Mucosa of descending colon (tissue), 3 donors: ENCODE measurements around the gene TACR1. TPM values are rescaled to one million over a fixed set of nuclear protein-coding genes. Genes with fewer than 3 reads are reported as not detected.
"Not testable (repeated sequence)": the region's sequence is repeated elsewhere in the genome, so short reads cannot be mapped to it uniquely, and the experiment has no call there.

Source experiments
- ATAC-seq: fragments of 200-7000 bp; cut with Tn5 transposase; one replicate; pipeline ENCODE4 v1.9.1; 2020; ENCODE audit warnings: mild to moderate bottlenecking, moderate library complexity
- DNase-seq, 3 donors: peaks; one replicate each; pipeline ENCODE4 v3.0.0-alpha.2; 2020
- H3K36me3 ChIP-seq: fragments of 200-600 bp; one replicate; pipeline ENCODE4 v1.8.0; 2021; ENCODE audit warnings: low read depth, mild to moderate bottlenecking
- H3K4me1 ChIP-seq: fragments of 200-600 bp; one replicate; pipeline ENCODE4 v1.8.0; 2021; ENCODE audit warnings: low read depth, mild to moderate bottlenecking
- H3K4me3 ChIP-seq: fragments of 200-600 bp; one replicate; pipeline ENCODE4 v1.8.0; 2021; ENCODE audit warnings: mild to moderate bottlenecking
- H3K9me3 ChIP-seq: fragments of 200-600 bp; one replicate; pipeline ENCODE4 v1.8.0; 2021; ENCODE audit warnings: mild to moderate bottlenecking
- intact Hi-C, 2 donors: fragments of 100-400 bp; cut with DNase I in 1 of 2; cut with micrococcal nuclease in 1 of 2; formaldehyde crosslinking; loops; one replicate each; pipeline versions ENCODE4 v1.11.0 to v1.11.1; 2022; cut with DNase I, micrococcal nuclease
- total RNA-seq, 3 donors: library from RNA; stranded (reverse); fragmentation: NEBNext Ultra II Directional in 2 of 3; extraction: Animal tissue kit (Norgen Biotek cat#: 25700) in 2 of 3; gene quantifications; one replicate each; pipeline versions ENCODE4 v1.2.1 to v1.2.4, GENCODE V29; 2021 to 2023
- TF ChIP-seq, protein P1 (sequence below): fragments of 200-600 bp; IDR thresholded peaks from one replicate; pipeline ENCODE4 v1.8.0; 2022; ENCODE audit warnings: antibody characterized with exemption, mild to moderate bottlenecking
- donor health status: DM: no; HTN: no; CAD: no; lungs with moderate emphysema.
- donor health status: DM: no; HTN: no; CAD: no.
- donor health status: DM: no; HTN: yes; CAD: no.

TACR1 gene
- total RNA-seq, 3 donors from 2014 or later, result 0.81 to 1.2 (median 1.0) TPM

DNA sequence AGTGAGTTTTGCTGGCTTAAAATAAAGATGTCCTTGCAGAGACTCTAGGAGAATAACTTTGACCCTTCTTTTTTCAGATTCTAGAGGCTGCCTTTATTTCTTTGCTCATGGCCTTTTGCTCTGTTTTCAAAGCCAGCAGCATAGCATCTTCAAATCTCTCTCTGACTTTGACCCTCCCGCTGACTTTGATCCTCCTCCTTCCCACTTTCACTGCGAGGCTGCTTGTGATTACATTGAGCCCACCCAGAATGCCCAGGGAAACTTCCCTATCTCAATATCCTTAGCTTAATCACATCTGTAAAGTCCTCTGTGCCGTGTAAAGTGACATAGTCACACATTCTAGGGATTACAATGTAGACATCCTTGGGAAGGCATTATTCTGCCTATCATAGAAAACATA is 23.9 kb downstream of the TACR1 start:
- Histone ChIP-seq H3K9me3 (no peaks in the 10 kb centered on the region), H3K36me3 (no peaks in the 10 kb centered on the region), H3K4me3 (no peak overlapping the region), H3K4me1 (no peaks in the 10 kb centered on the region)
- DNase-seq (no peak), ATAC-seq (no peak)
- TF ChIP-seq, protein P1, sequence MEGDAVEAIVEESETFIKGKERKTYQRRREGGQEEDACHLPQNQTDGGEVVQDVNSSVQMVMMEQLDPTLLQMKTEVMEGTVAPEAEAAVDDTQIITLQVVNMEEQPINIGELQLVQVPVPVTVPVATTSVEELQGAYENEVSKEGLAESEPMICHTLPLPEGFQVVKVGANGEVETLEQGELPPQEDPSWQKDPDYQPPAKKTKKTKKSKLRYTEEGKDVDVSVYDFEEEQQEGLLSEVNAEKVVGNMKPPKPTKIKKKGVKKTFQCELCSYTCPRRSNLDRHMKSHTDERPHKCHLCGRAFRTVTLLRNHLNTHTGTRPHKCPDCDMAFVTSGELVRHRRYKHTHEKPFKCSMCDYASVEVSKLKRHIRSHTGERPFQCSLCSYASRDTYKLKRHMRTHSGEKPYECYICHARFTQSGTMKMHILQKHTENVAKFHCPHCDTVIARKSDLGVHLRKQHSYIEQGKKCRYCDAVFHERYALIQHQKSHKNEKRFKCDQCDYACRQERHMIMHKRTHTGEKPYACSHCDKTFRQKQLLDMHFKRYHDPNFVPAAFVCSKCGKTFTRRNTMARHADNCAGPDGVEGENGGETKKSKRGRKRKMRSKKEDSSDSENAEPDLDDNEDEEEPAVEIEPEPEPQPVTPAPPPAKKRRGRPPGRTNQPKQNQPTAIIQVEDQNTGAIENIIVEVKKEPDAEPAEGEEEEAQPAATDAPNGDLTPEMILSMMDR, result no peak
- intact Hi-C loops, result no loop called here

DNA sequence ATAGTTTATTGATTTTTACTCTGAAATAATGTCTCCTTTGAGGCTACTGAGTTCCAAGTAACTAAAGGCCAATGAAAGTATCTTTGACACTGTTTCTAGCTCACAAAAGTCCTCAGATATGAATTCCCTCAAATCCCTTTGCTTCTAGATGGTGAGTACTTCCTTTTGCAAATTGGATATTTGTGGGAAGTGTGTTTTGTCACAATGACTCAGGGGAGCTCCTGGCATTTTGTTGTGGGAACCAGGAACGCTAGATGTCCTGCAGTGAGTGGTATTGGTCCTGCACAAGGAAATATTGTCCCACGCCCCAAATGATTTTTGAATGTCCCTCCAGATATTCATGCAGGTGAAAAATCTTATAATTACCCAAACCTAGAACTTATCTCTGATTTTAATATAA is 24.3 kb downstream of the TACR1 start:
- intact Hi-C loops, result no loop called here
- Histone ChIP-seq H3K4me1 (no peaks in the 10 kb centered on the region), H3K36me3 (no peaks in the 10 kb centered on the region), H3K9me3 (no peaks in the 10 kb centered on the region), H3K4me3 (no peak overlapping the region)
- no peak for DNase-seq
- TF ChIP-seq, protein P1, result no peak
- no peak for ATAC-seq

DNA sequence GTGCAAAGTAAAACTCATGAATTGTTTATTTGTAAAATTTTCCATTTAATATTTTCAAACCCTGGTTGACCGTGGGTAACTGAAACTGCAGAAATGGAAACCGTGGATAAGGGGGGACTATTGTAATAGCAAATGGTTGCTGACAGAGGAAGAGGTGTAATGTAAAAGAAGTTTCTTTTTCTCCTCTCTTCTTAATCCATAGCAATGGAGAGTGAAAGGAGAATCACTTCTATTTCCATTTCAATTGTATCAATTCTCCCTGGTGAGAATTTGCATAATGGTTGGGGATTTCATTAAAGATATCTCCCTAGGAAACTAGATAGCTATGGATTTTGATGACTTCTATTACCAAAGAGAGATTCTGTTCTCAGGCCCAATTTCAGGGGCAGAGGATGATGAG is 24.8 kb downstream of the TACR1 start:
- DNase-seq, result no peak

DNA sequence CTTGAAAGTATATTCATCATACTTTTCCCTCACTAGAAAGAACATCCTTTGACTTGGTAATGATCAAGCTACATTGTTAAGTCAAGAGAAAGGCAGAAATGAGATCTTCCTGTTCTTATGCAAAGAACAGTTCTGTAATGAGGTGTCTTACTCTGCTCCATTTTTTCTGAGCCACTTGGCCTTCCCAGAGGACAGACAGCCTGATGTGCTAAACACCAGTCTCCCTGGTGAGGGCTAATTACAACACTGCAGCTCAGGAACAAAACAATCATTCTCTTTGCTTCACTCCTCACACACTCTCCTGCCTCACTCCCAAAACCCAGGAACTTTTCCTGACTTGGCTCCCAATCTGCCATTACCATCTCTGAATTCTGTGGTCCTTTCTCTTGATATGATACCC is 25.6 kb downstream of the TACR1 start:
- Histone ChIP-seq H3K4me1 (no peaks in the 10 kb centered on the region), H3K9me3 (no peaks in the 10 kb centered on the region), H3K36me3 (no peaks in the 10 kb centered on the region), H3K4me3 (no peak overlapping the region)
- ATAC-seq (no peak), DNase-seq (no peak)
- intact Hi-C loops, result no loop called here
- TF ChIP-seq, protein P1, result no peak

More for the DNA sequence above, 24.8 kb downstream of the TACR1 start:
- Histone ChIP-seq H3K9me3 (no peaks in the 10 kb centered on the region), H3K4me1 (no peaks in the 10 kb centered on the region), H3K36me3 (no peaks in the 10 kb centered on the region), H3K4me3 (no peak overlapping the region)
- intact Hi-C loops, result no loop called here
- ATAC-seq, result no peak
- TF ChIP-seq, protein P1, result no peak

DNA sequence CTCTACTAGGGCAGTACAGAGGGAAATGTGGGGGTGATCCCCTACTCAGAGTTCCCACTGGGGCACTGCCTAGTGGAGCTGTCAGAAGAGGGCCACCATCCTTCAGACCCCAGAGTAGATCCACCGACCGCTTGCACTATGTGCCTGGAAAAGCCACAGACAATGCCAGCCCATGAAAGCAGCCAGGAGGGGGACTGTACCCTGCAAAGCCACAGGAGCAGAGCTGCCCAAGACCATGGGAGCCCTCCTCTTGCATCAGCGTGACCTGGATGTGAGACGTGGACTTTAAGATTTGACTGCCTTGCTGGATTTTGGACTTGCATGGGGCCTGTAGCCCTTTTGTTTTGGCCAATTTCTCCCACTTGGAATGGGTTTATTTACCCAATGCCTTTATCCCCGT is 27.9 kb downstream of the TACR1 start:
- DNase-seq, ATAC-seq, H3K36me3 ChIP-seq, H3K9me3 ChIP-seq, intact Hi-C loops, H3K4me1 ChIP-seq, H3K4me3 ChIP-seq: not testable (repeated sequence)

DNA sequence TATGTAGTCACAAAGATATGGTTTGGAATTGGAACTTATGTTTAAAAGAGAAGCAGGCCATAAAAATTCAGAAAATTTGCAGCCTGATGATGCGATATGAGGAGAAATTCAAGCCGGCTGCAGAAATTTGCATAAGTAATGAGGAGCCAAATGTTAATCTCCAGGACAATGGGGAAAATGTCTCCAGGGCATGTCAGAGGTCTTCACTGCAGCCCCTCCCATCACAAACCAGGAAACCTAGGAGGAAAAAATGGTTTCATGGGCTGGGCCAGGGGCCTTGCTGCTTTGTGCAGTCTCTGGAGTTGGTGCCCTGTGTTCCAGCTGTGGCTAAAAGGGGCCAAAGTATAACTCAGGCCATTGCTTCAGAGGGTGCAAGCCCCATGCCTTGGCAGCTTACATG is 28.4 kb downstream of the TACR1 start:
- ATAC-seq (no peak), DNase-seq (no peak)
- intact Hi-C loops, result no loop called here
- Histone ChIP-seq H3K4me1 (no peaks in the 10 kb centered on the region), H3K4me3 (no peak overlapping the region), H3K36me3 (no peaks in the 10 kb centered on the region), H3K9me3 (no peaks in the 10 kb centered on the region)
- TF ChIP-seq, protein P1, result no peak
